SH-SY5Y (cell line): ENCODE measurements around the gene GRIK2.

Experiments used
- GATA2 ChIP-seq: IDR thresholded peaks from 2 replicates; pipeline ENCODE4 v1.6.1; 2011; ENCODE audit warnings: mild to moderate bottlenecking, low read depth, low read length
- GATA3 ChIP-seq: IDR thresholded peaks from 2 replicates; pipeline ENCODE4 v1.6.1; 2011; ENCODE audit warnings: low read depth, mild to moderate bottlenecking, low read length, moderate library complexity

DNA sequence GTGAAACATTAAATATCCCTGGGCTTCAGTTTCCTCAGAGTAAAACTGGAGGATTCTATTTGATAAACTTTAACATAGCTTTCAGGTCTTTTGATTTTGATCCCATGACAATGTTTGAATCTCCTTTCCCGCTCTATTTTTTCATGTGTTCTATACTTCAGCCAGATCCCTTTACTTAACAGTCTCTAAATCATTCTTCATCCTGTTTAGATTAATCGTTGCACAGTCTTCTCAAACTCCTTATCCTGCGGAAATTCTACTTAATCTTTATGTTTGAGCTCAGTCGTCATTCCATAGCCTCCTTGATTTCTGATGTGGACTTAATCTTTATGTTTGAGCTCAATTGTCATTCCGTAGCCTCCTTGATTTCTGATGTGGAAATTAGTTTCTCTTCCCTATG lies 57.4 kb downstream of the GRIK2 start:
- no peak for TF ChIP-seq GATA2
- no peak for TF ChIP-seq GATA3
